Smooth muscle cell (in vitro differentiated cells): ENCODE measurements around the gene RANBP10. TPM values are rescaled to one million over a fixed set of nuclear protein-coding genes. Genes with fewer than 3 reads are reported as not detected.

Experiments used
- DNase-seq: peaks from one replicate; lab custom pipeline; 2025; ENCODE audit not compliant: unreplicated experiment; lab: John Stamatoyannopoulos, UW
- H2AFZ ChIP-seq: fragments of 200-600 bp; sonication (generic); 2 replicates; pipeline ENCODE4 v1.6.0; 2016; ENCODE audit warnings: antibody characterized with exemption, low read depth, mild to moderate bottlenecking
- H3F3A ChIP-seq: fragments of 200-600 bp; sonication (generic); 2 replicates; pipeline ENCODE4 v1.6.0; 2017; ENCODE audit warnings: antibody characterized with exemption, low read depth
- H3K27ac ChIP-seq: fragments of 200-600 bp; sonication (generic); 2 replicates; pipeline ENCODE4 v1.5.1; 2016; ENCODE audit warnings: low read depth, mild to moderate bottlenecking
- H3K27me3 ChIP-seq: fragments of 200-600 bp; sonication (generic); 2 replicates; pipeline ENCODE4 v1.6.1; 2016; ENCODE audit warnings: low read depth, mild to moderate bottlenecking
- H3K36me3 ChIP-seq: fragments of 200-600 bp; sonication (generic); 2 replicates; pipeline ENCODE4 v1.5.1; 2016; ENCODE audit warnings: low read depth
- H3K4me1 ChIP-seq: fragments of 200-600 bp; sonication (generic); 2 replicates; pipeline ENCODE4 v1.5.1; 2016; ENCODE audit warnings: low read depth
- H3K4me2 ChIP-seq: fragments of 200-600 bp; sonication (generic); 2 replicates; pipeline ENCODE4 v1.6.0; 2016; ENCODE audit warnings: mild to moderate bottlenecking
- H3K4me3 ChIP-seq: fragments of 200-600 bp; sonication (generic); 2 replicates; pipeline ENCODE4 v1.5.1; 2016; ENCODE audit warnings: mild to moderate bottlenecking
- H3K79me2 ChIP-seq: fragments of 200-600 bp; sonication (generic); 2 replicates; pipeline ENCODE4 v1.6.0; 2016; ENCODE audit warnings: low read depth, mild to moderate bottlenecking
- H3K9ac ChIP-seq: fragments of 200-600 bp; sonication (generic); 2 replicates; pipeline ENCODE4 v1.6.0; 2016; ENCODE audit warnings: low read depth
- H3K9me3 ChIP-seq: fragments of 200-600 bp; sonication (generic); replicated peaks from 2 replicates; pipeline ENCODE4 v1.5.1; 2016; ENCODE audit warnings: low read depth
- H4K20me1 ChIP-seq: fragments of 200-600 bp; sonication (generic); 2 replicates; pipeline ENCODE4 v1.6.0; 2016; ENCODE audit warnings: low read depth
- WGBS: methylation state at CpG from one replicate; pipeline ENCODE4 v1.1.7; 2016; ENCODE audit warnings: low lambda C conversion rate; 5-methylcytosine and 5-hydroxymethylcytosine counted together
- polyA plus RNA-seq: library from polyadenylated mRNA; unstranded; fragments of >200 nt; fragmentation: Nextera tagmentation; extraction: Ambion mirVana; gene quantifications from 2 replicates; pipeline ENCODE4 v1.2.1, GENCODE V29; 2016
- total RNA-seq: library from RNA; depleted of rRNA; stranded (reverse); fragments of >200 nt; gene quantifications from 2 replicates; pipeline ENCODE4 v1.2.3, GENCODE V29; 2014
- TF ChIP-seq, protein P1 (sequence below): fragments of 200-600 bp; sonication (generic); IDR thresholded peaks from 2 replicates; pipeline ENCODE4 v1.5.1; 2017; ENCODE audit warnings: borderline replicate concordance, mild to moderate bottlenecking, antibody characterized with exemption; ENCODE audit not compliant: insufficient read depth, poor library complexity, severe bottlenecking

Gene RANBP10
- total and polyA plus RNA-seq, 2 experiments from 2014 or later: 4.6 to 5.9 TPM

DNA sequence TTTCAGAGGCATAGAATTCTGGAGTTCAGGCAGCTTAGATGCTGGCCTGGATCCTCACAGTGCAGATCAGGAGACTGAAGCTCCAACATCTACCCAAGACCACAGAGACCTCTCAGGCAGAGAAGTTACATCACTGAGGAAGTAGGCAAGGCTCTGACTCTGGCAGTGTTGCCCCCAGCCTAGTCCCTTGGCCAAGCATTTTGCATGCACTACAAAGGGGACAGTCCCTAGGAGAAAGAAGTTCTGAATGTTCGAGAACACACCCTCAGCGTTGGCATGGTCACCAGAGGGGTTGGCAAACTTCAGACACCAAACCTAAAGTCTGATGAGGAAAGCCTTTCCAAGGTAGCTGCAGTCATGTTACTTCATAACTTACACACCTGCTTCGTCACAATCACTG, 2.5 kb downstream of the RANBP10 start:
- H3K27ac ChIP-seq: no peak overlapping the region
- H3K4me1 ChIP-seq: peaks cover 6% of the 10 kb centered on the region
- H3K27me3 ChIP-seq: no peaks in the 10 kb centered on the region
- H3K36me3 ChIP-seq: no peaks in the 10 kb centered on the region
- no peak overlapping the region for H2AFZ ChIP-seq
- H3K4me2 ChIP-seq: no peak overlapping the region
- H3F3A ChIP-seq: no peaks in the 10 kb centered on the region
- peaks cover 48% of the 10 kb centered on the region for H4K20me1 ChIP-seq
- peaks cover 55% of the 10 kb centered on the region for H3K79me2 ChIP-seq
- H3K9me3 ChIP-seq: no peaks in the 10 kb centered on the region
- 98% methylated on average over 3 of the region's 3 CpGs for WGBS
- H3K9ac ChIP-seq: no peak overlapping the region
- DNase-seq: no peak
- no peak overlapping the region for H3K4me3 ChIP-seq
- TF ChIP-seq, protein P1, sequence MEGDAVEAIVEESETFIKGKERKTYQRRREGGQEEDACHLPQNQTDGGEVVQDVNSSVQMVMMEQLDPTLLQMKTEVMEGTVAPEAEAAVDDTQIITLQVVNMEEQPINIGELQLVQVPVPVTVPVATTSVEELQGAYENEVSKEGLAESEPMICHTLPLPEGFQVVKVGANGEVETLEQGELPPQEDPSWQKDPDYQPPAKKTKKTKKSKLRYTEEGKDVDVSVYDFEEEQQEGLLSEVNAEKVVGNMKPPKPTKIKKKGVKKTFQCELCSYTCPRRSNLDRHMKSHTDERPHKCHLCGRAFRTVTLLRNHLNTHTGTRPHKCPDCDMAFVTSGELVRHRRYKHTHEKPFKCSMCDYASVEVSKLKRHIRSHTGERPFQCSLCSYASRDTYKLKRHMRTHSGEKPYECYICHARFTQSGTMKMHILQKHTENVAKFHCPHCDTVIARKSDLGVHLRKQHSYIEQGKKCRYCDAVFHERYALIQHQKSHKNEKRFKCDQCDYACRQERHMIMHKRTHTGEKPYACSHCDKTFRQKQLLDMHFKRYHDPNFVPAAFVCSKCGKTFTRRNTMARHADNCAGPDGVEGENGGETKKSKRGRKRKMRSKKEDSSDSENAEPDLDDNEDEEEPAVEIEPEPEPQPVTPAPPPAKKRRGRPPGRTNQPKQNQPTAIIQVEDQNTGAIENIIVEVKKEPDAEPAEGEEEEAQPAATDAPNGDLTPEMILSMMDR: no peak

DNA sequence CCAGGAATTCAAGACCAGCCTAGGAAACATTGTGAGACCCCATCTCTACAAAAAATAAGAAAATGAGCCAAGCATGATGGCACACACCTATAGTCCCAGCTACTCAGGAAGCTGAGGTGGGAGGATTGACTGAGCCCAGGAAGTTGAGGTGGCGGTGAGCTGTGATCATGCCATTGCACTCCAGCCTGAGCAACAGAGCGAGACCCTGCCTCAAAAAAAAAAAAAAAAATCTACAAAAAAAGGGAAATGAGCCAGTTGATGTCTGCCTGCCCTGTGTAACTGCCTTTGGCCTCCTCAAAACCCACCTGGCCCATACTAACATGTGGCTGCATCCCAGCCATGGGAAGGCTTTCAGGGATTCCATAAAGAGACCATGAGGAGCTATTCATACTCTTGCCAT, 4.5 kb downstream of the RANBP10 start:
- Histone ChIP-seq H3K27me3 (no peaks in the 10 kb centered on the region), H3K36me3 (no peaks in the 10 kb centered on the region), H3F3A (no peaks in the 10 kb centered on the region), H3K9ac (no peak overlapping the region), H3K27ac (no peak overlapping the region), H2AFZ (no peak overlapping the region), H3K4me1 (peaks cover 6% of the 10 kb centered on the region), H3K9me3 (no peaks in the 10 kb centered on the region), H3K4me3 (no peak overlapping the region), H3K79me2 (peaks cover 60% of the 10 kb centered on the region), H3K4me2 (no peak overlapping the region), H4K20me1 (peaks cover 68% of the 10 kb centered on the region)
- no peak for DNase-seq
- TF ChIP-seq, protein P1: no peak
- 96% methylated on average over 2 of the region's 2 CpGs for WGBS

DNA sequence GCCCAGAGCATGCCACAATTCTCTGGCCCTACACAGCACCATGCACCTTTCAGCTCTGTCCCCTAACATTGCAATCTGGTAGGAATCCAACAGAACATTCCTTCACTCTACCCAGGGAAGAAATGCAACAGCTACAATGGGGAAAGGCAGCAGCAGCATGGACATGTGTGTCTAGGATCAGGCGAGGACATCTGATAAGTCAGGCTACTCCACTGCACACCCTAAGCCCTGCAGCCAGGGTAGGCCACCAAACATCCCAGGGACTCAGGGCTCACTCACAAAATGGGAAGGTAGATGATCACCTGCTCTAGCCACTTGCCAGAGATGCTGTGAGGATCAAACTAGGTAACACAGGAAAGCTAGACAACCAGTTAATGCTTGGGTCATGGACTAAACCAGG, 5.1 kb downstream of the RANBP10 start:
- Histone ChIP-seq H2AFZ (no peak overlapping the region), H3K4me3 (no peak overlapping the region), H3K4me1 (peaks cover 6% of the 10 kb centered on the region), H3K79me2 (peaks cover 60% of the 10 kb centered on the region), H3K27ac (no peak overlapping the region), H3K4me2 (no peak overlapping the region), H3K9ac (no peak overlapping the region), H3K27me3 (no peaks in the 10 kb centered on the region), H3F3A (no peaks in the 10 kb centered on the region), H3K36me3 (no peaks in the 10 kb centered on the region), H4K20me1 (peaks cover 75% of the 10 kb centered on the region), H3K9me3 (no peaks in the 10 kb centered on the region)
- DNase-seq: no peak
- TF ChIP-seq, protein P1: no peak
- 96% methylated on average over 1 of the region's 1 CpG for WGBS

DNA sequence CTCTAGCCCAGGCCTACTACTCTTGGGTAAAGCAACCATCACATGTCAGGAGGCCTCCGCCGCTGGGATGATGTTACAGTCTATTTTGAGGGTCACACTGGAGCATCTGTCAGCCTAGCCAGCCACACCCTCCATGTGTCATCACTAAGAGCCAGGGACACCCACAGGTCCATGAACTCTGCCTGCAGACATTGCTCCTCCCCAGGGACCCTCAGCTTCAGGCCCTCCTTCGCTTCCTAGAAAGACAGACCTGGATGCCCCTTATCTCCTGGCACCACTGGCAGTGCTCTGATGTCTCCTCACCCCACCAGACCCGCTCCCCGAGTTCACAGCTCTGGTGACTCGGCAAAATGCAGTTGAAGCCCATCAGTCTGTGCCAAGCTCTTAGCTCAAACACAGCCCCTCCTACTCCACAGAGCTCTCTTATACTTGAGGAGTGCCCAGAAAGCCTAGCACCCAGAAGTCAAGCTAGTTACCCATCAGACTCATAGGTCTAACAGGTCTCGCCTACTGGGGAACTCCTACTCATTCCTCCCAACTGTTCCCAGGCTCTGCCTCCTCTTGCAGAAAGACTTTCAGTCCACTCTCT, 5.9 kb downstream of the RANBP10 start:
- H3K4me3 ChIP-seq: no peak overlapping the region
- H3K9ac ChIP-seq: no peak overlapping the region
- H3K79me2 ChIP-seq: peaks cover 56% of the 10 kb centered on the region
- H3F3A ChIP-seq: no peaks in the 10 kb centered on the region
- H3K27me3 ChIP-seq: no peaks in the 10 kb centered on the region
- peaks cover 4% of the 10 kb centered on the region for H3K4me1 ChIP-seq
- WGBS: 90% methylated on average over 7 of the region's 7 CpGs
- TF ChIP-seq, protein P1: no peak
- H3K27ac ChIP-seq: no peak overlapping the region
- peaks cover 77% of the 10 kb centered on the region for H4K20me1 ChIP-seq
- no peaks in the 10 kb centered on the region for H3K36me3 ChIP-seq
- no peak overlapping the region for H3K4me2 ChIP-seq
- no peak for DNase-seq
- no peaks in the 10 kb centered on the region for H3K9me3 ChIP-seq
- H2AFZ ChIP-seq: no peak overlapping the region
